Measurements from ENCODE around the gene ITPR1. TPM values are rescaled to one million over a fixed set of nuclear protein-coding genes. Genes with fewer than 3 reads are reported as not detected.

Gene ITPR1
- polyA plus RNA-seq, 1 of the 3 experiments (the other 2 are of a cell fraction): 5.9 TPM

DNA sequence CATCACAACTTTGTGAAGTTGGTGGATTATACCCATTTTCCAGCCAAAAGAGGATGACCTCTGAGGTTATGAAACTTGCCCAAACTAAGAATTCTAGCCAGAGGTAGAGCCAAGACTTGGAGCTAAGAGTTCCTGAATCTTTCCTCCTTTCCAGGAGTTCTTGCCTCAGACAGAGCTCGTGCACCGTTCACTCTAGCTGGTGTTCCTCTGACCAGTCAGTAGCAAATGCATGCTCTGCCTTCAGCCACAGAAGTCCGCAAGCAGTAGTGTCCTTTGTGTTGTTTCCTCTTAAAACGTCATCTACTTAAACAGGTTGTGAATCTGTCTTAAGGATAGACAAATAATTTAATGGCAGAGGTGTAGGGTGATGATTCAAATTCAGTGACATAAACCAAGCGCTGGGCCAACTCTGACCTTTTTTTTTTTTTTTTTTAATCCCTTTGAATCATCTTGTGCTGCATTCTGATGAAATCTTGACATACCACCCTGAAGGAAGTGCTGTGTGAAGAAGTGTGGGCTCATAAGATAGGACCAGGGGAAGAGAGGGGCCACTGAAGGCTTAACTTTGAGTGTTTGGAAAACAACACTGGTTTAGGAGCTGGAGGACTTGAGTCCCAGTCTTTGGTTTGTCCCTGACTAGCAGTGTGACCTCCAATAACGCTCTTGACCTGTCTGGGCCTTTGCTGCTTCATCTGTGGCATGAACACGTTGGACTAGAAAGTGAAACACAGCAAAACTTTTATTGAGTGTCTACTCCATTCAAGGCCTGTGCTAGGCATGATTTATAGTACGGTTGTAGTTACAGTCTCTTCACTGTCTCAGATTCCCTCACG is 53.4 kb downstream of the ITPR1 start:
- DNase-seq: no peak
- Histone ChIP-seq H3K4me2 (no peak overlapping the region), H3K9me2 (no peaks in the 10 kb centered on the region), H3F3A (replicated peaks; ENCODE audit: insufficient read depth) (no peaks in the 10 kb centered on the region), H2AFZ (ENCODE audit: low read depth) (no peak overlapping the region), H3K36me3 (replicated peaks in 1 of 2; ENCODE audit: control insufficient read depth in 1 of 2, insufficient read depth in 2 of 2, low read length in 1 of 2) (no peaks in the 10 kb centered on the region), H3K79me2 (ENCODE audit: insufficient read depth) (no peaks in the 10 kb centered on the region), H3K4me1 (ENCODE audit: control insufficient read depth in 1 of 2, insufficient read depth in 2 of 2, low read depth in 1 of 2, low read length in 1 of 2) (peaks cover 0 to 32% of the 10 kb centered on the region in 2 experiments; a peak in 2 of 4 replicates), H3K9ac (no peak overlapping the region), H3K4me3 (ENCODE audit: low read depth in 2 of 2, low read length in 1 of 2) (no peak overlapping the region), H3K27me3 (ENCODE audit: insufficient read depth) (no peaks in the 10 kb centered on the region), H3K27ac (ENCODE audit: low read depth in 2 of 2, low read length in 1 of 2) (no peak overlapping the region), H3K9me3 (no peaks in the 10 kb centered on the region), H4K20me1 (ENCODE audit: insufficient read depth) (no peaks in the 10 kb centered on the region)
- TF ChIP-seq, protein P1, sequence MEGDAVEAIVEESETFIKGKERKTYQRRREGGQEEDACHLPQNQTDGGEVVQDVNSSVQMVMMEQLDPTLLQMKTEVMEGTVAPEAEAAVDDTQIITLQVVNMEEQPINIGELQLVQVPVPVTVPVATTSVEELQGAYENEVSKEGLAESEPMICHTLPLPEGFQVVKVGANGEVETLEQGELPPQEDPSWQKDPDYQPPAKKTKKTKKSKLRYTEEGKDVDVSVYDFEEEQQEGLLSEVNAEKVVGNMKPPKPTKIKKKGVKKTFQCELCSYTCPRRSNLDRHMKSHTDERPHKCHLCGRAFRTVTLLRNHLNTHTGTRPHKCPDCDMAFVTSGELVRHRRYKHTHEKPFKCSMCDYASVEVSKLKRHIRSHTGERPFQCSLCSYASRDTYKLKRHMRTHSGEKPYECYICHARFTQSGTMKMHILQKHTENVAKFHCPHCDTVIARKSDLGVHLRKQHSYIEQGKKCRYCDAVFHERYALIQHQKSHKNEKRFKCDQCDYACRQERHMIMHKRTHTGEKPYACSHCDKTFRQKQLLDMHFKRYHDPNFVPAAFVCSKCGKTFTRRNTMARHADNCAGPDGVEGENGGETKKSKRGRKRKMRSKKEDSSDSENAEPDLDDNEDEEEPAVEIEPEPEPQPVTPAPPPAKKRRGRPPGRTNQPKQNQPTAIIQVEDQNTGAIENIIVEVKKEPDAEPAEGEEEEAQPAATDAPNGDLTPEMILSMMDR (IDR thresholded peaks at IDR 0.05): no peak
- TF ChIP-seq MXI1 (IDR thresholded peaks at IDR 0.05; ENCODE audit: low read depth, low read length) (no peak), RCOR1 (IDR thresholded peaks at IDR 0.05; ENCODE audit: low read length) (no peak), YY1 (IDR thresholded peaks at IDR 0.05; ENCODE audit: low read depth) (no peak), TAF1 (IDR thresholded peaks at IDR 0.05; ENCODE audit: borderline replicate concordance, low read depth, low read length) (no peak), GABPA (IDR thresholded peaks at IDR 0.05; ENCODE audit: low read depth) (no peak), MEF2A (IDR thresholded peaks at IDR 0.05; ENCODE audit: borderline replicate concordance, low read depth) (no peak), TEAD4 (IDR thresholded peaks at IDR 0.05; ENCODE audit: borderline replicate concordance, insufficient read depth) (no peak), RFX5 (IDR thresholded peaks at IDR 0.05; ENCODE audit: low read length) (no peak)
- TF ChIP-seq, protein P2, sequence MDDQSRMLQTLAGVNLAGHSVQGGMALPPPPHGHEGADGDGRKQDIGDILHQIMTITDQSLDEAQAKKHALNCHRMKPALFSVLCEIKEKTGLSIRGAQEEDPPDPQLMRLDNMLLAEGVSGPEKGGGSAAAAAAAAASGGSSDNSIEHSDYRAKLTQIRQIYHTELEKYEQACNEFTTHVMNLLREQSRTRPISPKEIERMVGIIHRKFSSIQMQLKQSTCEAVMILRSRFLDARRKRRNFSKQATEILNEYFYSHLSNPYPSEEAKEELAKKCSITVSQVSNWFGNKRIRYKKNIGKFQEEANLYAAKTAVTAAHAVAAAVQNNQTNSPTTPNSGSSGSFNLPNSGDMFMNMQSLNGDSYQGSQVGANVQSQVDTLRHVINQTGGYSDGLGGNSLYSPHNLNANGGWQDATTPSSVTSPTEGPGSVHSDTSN (IDR thresholded peaks at IDR 0.05): no peak
- TF ChIP-seq, protein P3, sequence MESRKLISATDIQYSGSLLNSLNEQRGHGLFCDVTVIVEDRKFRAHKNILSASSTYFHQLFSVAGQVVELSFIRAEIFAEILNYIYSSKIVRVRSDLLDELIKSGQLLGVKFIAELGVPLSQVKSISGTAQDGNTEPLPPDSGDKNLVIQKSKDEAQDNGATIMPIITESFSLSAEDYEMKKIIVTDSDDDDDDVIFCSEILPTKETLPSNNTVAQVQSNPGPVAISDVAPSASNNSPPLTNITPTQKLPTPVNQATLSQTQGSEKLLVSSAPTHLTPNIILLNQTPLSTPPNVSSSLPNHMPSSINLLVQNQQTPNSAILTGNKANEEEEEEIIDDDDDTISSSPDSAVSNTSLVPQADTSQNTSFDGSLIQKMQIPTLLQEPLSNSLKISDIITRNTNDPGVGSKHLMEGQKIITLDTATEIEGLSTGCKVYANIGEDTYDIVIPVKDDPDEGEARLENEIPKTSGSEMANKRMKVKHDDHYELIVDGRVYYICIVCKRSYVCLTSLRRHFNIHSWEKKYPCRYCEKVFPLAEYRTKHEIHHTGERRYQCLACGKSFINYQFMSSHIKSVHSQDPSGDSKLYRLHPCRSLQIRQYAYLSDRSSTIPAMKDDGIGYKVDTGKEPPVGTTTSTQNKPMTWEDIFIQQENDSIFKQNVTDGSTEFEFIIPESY (IDR thresholded peaks at IDR 0.05; ENCODE audit: borderline replicate concordance, low read depth): no peak
- TF ChIP-seq, protein P4, sequence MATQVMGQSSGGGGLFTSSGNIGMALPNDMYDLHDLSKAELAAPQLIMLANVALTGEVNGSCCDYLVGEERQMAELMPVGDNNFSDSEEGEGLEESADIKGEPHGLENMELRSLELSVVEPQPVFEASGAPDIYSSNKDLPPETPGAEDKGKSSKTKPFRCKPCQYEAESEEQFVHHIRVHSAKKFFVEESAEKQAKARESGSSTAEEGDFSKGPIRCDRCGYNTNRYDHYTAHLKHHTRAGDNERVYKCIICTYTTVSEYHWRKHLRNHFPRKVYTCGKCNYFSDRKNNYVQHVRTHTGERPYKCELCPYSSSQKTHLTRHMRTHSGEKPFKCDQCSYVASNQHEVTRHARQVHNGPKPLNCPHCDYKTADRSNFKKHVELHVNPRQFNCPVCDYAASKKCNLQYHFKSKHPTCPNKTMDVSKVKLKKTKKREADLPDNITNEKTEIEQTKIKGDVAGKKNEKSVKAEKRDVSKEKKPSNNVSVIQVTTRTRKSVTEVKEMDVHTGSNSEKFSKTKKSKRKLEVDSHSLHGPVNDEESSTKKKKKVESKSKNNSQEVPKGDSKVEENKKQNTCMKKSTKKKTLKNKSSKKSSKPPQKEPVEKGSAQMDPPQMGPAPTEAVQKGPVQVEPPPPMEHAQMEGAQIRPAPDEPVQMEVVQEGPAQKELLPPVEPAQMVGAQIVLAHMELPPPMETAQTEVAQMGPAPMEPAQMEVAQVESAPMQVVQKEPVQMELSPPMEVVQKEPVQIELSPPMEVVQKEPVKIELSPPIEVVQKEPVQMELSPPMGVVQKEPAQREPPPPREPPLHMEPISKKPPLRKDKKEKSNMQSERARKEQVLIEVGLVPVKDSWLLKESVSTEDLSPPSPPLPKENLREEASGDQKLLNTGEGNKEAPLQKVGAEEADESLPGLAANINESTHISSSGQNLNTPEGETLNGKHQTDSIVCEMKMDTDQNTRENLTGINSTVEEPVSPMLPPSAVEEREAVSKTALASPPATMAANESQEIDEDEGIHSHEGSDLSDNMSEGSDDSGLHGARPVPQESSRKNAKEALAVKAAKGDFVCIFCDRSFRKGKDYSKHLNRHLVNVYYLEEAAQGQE (IDR thresholded peaks at IDR 0.05; ENCODE audit: low read depth, low read length): no peak
- TF ChIP-seq, protein P5, sequence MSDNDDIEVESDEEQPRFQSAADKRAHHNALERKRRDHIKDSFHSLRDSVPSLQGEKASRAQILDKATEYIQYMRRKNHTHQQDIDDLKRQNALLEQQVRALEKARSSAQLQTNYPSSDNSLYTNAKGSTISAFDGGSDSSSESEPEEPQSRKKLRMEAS (IDR thresholded peaks at IDR 0.05; ENCODE audit: low read depth): no peak
- WGBS (ENCODE audit: low lambda C conversion rate): 85% methylated on average over 9 of the region's 9 CpGs
- POLR2A ChIA-PET: no interaction called here
- CTCF ChIA-PET: interaction anchor here (1.2 to 2.9 kb wide), 2 partner anchors 12 to 196 kb away, joined by 5 to 9 read pairs; no protein-coding TSS in a partner anchor

All from SK-N-SH (cell line).